CD4-positive, alpha-beta T cell treated with Interleukin-2 at 100 ng/mL for 4 hours (primary cell): Measurements from ENCODE around the gene PRR22.

Experiments
- DNase-seq: peaks from one replicate; pipeline ENCODE4 v3.0.0-alpha.2; 2020; ENCODE audit warnings: low spot score

Gene PRR22

DNA sequence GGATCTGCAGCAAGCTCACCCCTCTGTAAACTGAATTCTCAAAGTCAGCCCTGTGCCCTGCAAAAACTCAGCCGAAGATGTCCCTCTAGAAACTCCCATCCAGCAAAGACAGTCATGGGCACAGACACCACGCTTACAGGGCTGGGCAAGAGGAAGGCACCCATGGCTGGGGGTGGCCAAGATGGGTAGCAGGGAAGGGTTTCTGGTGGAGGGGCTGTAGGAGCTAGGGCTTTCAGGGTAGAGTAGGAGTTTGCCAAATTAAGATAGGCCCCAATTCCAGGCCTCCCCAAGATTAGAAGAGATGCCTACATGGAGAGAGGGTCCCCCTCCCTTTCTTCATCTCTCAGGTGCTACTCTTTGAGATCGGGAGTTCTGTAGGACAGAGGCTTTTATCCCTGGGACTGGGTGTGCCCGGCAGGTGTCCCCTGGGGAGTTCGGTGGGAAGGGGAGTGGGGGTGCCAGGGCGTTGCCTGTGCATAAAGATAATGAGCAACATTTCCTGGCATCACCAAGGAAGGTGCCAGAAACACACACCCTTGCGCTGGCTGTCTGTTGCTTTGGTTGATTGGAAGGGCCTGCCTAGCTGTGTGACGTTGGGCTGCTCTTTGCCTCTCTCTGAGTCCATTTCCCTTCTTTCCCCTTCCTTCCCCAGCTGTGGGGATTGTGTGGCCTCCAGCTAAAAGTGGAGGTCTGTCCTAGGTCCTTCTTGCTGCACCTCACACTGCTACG lies 29.7 kb upstream of the PRR22 start:
- DNase-seq: no peak

DNA sequence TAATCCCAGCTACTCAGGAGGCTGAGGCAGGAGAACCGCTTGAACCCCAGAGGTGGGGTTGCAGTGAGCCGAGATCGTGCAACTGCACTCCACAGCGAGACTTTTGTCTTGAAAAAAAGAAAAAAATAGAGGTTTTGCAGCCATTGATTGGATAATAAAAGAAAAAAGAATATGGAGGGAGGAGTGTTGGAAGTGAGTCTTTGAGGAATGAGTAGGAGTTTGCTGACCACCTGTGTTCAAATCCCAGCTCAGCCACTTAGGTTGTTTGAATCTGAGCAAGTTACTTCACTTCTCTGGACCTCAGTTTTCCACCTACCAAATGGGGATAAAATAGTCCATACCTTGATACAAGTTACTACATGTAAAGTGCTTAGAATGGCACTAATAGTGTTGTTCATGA lies 26.6 kb upstream of the PRR22 start:
- DNase-seq: no peak

DNA sequence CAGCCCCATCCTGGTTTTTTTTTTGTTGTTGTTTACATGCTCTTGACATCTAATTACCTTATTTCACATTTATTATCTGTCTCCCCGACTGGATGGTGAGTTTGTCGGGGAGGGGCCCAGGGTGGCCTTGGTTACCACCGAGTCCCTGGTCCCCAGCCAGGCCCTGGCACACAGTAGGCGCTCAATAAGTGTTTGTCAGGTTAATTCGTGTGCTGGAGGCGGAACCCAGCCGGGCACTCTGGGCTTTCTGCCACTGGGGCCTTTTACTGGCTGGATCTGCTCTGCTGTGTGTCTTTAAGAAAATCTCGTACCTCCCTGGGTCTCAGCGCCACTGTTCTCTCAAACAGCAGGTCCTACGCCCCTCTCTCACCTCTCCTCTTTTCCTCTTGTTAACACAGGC lies 24.9 kb upstream of the PRR22 start:
- DNase-seq: no peak

GRCh38 chr19:5809053-5809452 lies 24.5 kb upstream of the PRR22 start:
- DNase-seq: no peak

DNA sequence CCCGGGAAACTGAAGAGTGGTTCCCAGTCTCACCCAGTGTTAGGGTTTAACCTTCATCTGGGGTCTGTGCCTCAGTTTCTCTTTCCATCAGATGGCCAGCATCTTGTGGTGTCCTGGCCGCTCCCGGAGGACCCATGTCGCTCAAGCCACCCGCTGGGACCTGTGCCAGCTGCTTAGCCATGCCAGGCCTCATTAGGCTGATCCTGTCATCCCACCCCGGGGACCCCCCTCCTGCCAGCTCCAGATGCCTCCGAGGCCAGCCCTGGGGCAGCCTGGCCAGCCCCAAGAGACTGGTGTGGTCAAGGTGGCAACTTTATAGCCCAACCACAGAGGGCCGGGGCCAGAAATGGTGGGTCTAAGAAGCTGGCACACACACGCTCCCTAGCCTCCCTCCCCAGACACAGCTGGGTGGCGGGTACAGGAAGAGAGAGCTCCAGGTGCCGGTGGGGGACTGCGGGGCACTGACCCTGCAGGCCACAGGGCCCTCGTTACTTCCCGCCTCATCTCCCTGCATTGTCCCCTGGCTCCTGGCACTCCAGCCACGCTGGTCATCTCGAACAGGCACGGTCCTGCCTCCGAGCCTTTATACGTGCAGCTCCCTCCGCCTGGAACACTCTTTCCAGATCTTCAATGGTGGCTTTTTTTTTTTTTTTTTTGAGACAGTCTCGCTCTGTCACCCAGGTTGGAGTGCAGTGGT lies 23.7 kb upstream of the PRR22 start:
- no peak for DNase-seq

DNA sequence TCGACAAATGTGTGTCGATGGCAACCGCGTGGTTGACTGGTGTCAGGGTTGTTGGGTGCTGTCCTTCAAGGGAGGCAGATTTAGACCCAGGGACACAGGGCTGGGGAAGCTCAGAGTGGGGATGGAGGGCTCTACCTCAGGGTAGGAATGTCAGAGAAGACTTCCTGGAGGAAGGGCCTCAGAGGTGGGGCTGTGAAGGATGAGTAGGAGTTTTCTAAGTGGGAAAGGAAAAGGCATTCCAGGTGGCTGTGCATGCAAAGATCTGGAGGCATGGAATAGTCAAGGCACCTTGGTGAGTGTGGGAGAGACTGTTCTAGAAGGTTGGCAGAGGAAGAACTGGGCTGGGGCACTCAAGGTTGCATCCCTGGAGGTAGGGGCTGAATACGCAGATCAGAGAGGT lies 22.4 kb upstream of the PRR22 start:
- DNase-seq: no peak

GRCh38 chr19:5806133-5806489 lies 21.6 kb upstream of the PRR22 start:
- DNase-seq: no peak

DNA sequence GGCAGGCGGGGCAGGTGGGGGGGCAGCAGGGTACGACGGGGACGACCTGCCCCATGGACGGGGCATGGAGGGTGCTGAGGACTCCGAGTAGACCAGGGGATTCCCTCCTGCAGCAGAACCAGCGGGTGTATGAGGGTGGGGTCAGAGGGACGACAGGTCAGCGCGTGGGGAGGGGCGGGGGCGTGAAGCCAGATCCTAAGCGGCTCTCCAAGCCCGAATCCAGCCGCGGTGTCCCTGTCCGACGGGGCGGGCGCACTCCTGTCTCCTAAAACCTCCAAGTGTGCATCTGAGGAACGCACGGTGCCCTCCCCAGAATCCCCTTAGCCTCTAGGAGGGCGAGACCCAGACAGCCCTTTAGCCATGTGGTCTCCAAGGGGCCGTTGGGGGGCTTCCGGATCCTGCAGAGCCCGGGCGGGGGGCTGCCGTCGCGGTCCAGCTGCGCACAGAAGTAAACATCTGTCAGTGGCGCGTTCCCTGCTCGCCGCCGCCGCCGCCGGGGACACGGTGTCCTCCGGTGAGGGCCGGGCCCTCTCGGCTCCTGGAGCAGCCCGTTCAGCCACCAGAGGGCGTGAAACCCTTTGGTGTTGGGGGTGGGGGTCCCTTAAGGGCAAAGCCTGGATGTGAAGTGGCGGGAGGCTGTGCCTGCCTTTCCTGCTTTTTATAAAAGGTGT lies 21.1 kb upstream of the PRR22 start:
- DNase-seq: peak; percentile 47

DNA sequence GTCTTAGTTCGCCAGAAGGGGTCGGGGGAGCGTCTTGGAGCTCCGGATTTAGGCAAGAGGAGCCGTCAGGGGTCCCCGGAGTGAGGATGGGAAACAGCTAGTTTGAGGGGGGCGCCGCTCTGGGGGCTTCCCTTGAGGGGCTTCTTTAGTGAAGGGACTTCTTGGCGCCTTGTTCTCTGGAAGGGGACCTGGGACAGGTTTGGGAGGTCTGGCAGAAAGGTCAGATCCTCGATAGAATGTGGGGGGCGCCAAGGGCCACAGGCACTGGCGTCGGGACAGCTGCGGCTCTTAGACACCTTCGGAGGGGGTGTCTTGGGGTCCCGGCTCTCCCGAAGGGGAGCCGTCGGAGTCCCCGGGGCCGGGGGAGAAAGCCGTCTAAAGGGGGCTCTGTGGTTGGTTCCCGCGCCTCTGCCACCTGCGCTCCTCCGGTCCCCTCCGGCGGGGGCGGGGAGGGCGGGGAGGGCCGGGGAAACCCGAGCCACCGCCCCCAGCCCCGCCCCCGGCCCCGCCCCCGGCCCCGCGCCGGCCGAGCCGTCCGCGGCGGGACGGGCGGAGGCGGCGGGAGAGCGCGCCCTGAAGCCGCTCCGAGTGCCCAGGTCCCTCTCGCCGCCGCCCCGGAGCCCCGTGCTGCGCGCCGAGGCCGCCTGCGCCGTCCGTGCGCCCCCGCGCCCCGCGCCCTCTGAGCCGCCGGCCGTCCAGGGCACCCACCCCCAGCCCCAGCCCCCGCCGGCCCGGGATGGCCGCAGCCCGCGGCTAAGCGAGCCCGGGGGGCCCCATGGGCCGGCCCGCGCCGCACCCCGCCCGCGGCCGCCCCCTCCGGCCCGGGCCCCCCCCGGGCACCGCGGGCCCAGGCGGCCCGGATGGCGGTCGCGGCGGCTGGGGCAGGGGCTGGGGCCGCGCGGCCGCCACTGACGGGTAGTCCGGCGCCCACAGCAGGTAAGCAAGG lies 20.2 kb upstream of the PRR22 start, which contains the start of gene NRTN:
Gene NRTN, plus strand, starts transcription at position 552 of the 946 bp plus-strand sequence. CDS start 19,099 bp downstream, outside the sequence.
- peak; percentile 33 for DNase-seq

GRCh38 chr19:5803752-5804515 lies 19.4 kb upstream of the PRR22 start:
- peak; percentile 90 for DNase-seq

GRCh38 chr19:5803441-5803751 lies 18.9 kb upstream of the PRR22 start:
- no peak for DNase-seq

DNA sequence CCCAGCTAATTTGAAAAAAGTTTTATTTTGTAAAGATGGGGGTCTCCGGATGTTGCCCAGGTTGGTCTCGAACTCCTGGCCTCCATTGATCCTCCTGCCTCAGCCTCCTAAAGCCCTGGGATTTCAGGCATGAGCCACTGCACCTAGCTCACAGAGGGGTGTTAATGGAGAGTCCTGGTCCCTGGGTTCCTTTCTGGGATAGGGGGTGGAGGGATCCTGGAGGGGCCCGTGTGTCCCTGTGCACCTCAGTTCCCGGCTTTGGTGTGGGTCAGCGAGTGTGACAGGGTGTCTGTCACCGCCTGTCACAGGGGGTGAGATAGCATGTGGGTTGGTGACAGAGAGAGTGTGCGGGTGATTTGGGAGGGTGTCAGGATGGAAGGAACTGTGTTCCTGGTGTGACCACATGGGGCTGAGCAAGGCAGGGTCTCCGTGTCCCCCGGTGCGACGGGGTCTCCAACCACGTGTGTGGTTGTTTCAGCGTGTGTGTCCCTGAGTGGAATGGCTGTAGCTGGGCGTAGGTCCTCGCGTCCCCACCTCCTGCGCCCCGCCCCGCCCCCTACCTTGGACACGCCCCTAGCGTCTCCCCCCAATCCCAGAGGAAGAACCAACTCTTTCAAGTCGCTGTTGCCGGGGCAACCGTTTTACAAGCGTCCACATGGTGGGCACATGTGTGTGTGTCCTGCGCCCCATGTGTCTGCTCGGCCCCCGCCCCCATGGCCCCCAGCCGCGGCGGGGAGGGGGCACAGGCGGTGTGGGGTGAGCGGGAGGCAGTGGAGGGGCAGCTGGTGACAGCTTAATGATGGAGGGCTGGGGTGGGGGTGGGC lies 17.5 kb upstream of the PRR22 start:
- DNase-seq: no peak

DNA sequence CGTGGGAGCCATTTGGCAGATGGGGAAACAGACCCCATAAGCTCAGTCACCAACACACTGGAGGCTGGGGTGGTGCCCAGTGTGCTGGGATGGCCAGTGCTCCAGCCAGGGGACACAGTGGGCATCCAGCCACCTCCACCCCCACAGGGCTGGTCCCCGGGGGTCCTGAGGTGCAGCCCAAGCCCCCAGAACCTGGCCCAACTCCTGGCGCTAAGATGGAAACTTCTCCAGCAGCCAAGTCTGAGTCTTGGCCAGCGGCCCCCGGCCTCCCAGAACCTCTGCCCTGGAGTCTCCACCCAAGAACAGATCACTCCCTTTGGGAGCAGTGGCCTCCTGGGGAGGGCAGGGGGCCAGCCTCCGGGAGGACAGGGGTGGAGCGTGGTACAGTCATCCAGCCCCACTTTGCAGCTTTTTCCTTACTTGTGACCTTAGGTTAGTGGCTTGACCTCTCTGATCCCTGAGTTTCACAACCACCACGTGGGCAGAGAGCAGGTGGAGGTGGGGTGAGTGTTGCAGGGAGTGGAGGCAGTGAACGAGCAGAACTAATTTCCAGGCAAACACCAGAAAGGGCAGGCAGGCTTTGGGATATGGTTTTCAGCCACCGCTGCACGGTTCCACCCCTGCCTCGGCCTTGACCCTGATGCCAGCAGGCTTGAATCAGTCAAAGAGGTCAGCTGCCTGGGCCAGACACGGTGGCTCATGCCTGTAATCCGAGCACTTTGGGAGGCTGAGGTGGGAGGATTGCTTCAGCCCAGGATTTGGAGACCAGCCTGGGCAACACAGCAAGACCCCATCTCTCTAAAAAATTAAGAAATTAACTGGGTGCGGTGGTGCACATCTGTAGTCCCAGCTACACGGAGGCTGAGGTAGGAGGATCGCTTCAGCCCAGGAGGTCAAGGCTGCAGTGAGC lies 16.1 kb upstream of the PRR22 start:
- no peak for DNase-seq

DNA sequence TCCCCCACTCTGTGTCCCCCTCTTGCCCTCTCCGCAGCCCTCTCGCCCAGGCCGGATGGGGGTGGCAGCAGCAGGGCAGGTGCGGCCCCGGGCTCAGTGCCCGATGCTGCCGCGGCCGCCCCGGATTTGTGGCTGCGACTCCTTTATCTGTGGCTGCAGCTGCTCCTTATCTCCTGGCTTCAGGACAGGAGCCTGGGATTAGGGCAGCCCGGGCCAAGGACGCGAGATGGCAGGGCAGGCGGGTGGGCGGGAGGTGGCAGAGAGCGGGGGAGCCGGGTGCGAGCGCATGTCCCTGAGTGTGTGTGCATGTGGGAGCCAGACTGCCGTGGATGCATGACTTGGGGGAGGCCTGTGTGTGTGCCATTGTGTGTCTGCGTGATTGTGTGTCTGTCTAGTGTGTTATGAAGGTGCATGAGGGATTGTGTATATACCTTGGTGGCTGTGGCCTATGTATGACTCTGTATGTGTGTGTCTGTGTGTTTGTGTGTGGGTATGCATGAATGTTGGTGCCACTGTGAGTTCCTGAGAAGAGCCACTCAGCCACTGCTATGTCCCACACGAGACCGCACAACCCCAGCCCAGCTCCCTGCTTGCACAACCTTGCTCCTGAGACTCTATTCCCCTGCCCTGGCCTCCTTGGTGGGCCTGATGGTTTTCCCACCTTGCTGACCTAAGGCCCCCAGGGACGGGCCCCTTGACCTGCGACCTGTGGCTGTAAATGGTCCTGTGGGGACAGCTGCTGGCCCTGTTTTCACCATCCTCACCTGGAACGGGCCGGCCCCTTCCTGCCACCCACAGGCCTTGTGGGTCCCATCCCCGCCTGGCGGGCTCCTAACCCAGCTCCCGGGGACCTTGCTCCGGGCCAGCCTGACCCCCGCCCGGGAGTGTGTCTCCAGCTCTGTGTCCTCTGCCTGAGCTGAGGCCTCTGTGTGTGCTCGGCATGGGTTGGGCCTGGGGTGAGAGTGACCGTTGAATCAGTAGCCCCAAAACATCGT lies 15.0 kb upstream of the PRR22 start:
- no peak for DNase-seq

DNA sequence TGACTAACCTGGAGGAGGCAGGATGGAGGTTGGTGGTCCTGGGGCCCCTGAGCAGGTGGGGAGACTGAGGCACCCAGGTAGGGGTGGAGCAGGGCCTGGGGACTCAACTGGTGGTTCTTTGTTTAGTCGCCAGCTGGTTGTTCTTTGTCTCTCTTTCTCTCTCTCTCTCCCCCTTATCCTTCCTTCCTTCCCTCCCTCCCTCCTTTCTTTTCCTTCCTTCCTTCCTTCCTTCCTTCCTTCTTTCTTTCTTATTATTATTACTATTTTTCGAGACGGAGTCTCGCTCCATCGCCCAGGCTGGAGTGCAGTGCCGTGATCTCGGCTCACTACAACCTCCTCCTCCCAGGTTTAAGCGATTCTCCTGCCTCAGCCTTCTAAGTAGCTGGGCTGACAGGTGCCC lies 13.7 kb upstream of the PRR22 start:
- no peak for DNase-seq

GRCh38 chr19:5795382-5795919 lies 10.9 kb upstream of the PRR22 start:
- DNase-seq: no peak

DNA sequence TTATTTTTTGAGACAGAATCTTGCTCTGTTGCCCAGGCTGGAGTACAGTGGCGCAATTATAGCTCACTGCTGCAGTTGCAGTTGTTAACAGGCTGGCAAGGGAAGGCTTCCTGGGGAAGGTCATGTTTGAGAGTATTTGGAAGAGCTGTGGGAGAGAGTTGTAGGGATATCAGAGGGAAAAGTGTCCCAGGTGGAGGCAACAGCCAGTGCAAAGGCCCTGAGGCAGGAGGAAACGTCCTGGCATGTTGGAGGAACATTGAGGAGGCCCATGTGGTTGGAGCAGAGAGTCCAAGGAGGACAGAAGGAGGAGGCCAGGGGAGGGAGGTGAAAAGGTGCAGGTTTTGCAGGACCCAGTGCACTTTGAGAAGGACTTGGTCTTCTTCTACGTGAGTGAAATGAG lies 8.6 kb upstream of the PRR22 start:
- DNase-seq: no peak

DNA sequence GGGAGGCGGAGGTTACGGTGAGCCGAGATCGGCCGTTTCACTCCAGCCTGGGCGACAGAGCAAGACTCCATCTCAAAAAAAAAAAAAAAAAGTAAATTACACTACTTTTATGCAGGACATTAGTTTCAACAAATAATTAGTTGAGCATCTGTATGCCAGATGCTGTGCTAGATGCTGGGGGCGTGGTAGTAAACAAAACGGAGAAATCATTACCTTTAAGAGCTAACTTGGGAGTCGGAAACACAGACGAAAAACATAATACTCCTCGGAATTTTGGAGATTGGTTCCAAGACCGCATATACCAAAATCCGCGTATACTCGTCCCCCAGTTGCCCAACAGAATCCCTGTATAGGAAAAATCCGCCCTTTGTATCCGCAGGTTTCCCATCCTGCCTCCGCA lies 7.7 kb upstream of the PRR22 start:
- no peak for DNase-seq
